ENCODE measurements around the gene KIAA0513.
A peak's percentile ranks its signal among the peaks of the same experiment; 100 is the strongest.

GRCh38 chr16:85010931-85011845, 16.4 kb upstream of the KIAA0513 start, which contains the start of gene ZDHHC7:
- TF ChIP-seq CTCF (conservative IDR thresholded peaks at IDR 0.05) (no peak), ZFX (IDR thresholded peaks at IDR 0.05) (peak; percentile 84)
